ENCODE results near the gene C1QTNF12.

The C1QTNF12 gene

GRCh38 chr1:1225238-1225845 lies 21.2 kb downstream of the C1QTNF12 start:
- Histone ChIP-seq H3K4me1 (peaks cover 12% of the 10 kb centered on the region), H3K9ac (no peak overlapping the region), H4K20me1 (peaks cover 96% of the 10 kb centered on the region), H3K9me3 (no peaks in the 10 kb centered on the region), H3K4me2 (no peak overlapping the region), H3K36me3 (peaks cover 97% of the 10 kb centered on the region), H3K27ac (no peak overlapping the region), H3K27me3 (no peaks in the 10 kb centered on the region), H3K4me3 (no peak overlapping the region)
- TF ChIP-seq Cebpa-rat (IDR thresholded peaks at IDR 0.05), result no peak

- Histone ChIP-seq H3K9me3 (no peaks in the 10 kb centered on the region), H3K27me3 (no peaks in the 10 kb centered on the region), H3K4me2 (no peak overlapping the region), H3K9ac (no peak overlapping the region), H3K36me3 (peaks cover 99% of the 10 kb centered on the region), H3K4me3 (no peak overlapping the region), H3K4me1 (no peaks in the 10 kb centered on the region), H4K20me1 (peaks cover 94% of the 10 kb centered on the region), H3K27ac (no peak overlapping the region)
- no peak for TF ChIP-seq Cebpa-rat (IDR thresholded peaks at IDR 0.05)
Observed at GRCh38 chr1:1223891-1224290, 22.6 kb downstream of the C1QTNF12 start.

- H3K9ac ChIP-seq, result no peak overlapping the region
- H4K20me1 ChIP-seq, result peaks cover 94% of the 10 kb centered on the region
- TF ChIP-seq Cebpa-rat (IDR thresholded peaks at IDR 0.05), result no peak
- H3K4me3 ChIP-seq, result no peak overlapping the region
- H3K4me2 ChIP-seq, result no peak overlapping the region
- H3K27me3 ChIP-seq, result no peaks in the 10 kb centered on the region
- H3K27ac ChIP-seq, result no peak overlapping the region
- H3K9me3 ChIP-seq, result no peaks in the 10 kb centered on the region
- peaks cover 99% of the 10 kb centered on the region for H3K36me3 ChIP-seq
- H3K4me1 ChIP-seq, result no peaks in the 10 kb centered on the region
Observed at GRCh38 chr1:1223321-1223720, 23.2 kb downstream of the C1QTNF12 start.

- Histone ChIP-seq H3K36me3 (peaks cover 99% of the 10 kb centered on the region), H3K27ac (no peak overlapping the region), H3K9me3 (no peaks in the 10 kb centered on the region), H3K4me3 (no peak overlapping the region), H3K27me3 (no peaks in the 10 kb centered on the region), H3K9ac (no peak overlapping the region), H4K20me1 (peaks cover 94% of the 10 kb centered on the region), H3K4me2 (no peak overlapping the region), H3K4me1 (no peaks in the 10 kb centered on the region)
- TF ChIP-seq Cebpa-rat (IDR thresholded peaks at IDR 0.05), result no peak
Observed at GRCh38 chr1:1222575-1223225, 23.8 kb downstream of the C1QTNF12 start.

GRCh38 chr1:1221887-1222574 lies 24.5 kb downstream of the C1QTNF12 start:
- H4K20me1 ChIP-seq, result peaks cover 94% of the 10 kb centered on the region
- peaks cover 99% of the 10 kb centered on the region for H3K36me3 ChIP-seq
- no peaks in the 10 kb centered on the region for H3K27me3 ChIP-seq

GRCh38 chr1:1220197-1220596 lies 26.3 kb downstream of the C1QTNF12 start:
- Histone ChIP-seq H3K4me2 (no peak overlapping the region), H3K9me3 (no peaks in the 10 kb centered on the region), H3K4me1 (peaks cover 20% of the 10 kb centered on the region), H3K9ac (no peak overlapping the region), H3K4me3 (no peak overlapping the region), H3K27me3 (no peaks in the 10 kb centered on the region), H4K20me1 (peaks cover 94% of the 10 kb centered on the region), H3K27ac (no peak overlapping the region), H3K36me3 (peaks cover 99% of the 10 kb centered on the region)
- no peak for TF ChIP-seq Cebpa-rat (IDR thresholded peaks at IDR 0.05)

More at GRCh38 chr1:1221887-1222574, 24.5 kb downstream of the C1QTNF12 start:
- Histone ChIP-seq H3K4me2 (no peak overlapping the region), H3K4me1 (peaks cover 2% of the 10 kb centered on the region; the same call in 1 of the 2 replicates), H3K9ac (no peak overlapping the region), H3K4me3 (no peak overlapping the region), H3K27ac (no peak overlapping the region), H3K9me3 (no peaks in the 10 kb centered on the region)
- TF ChIP-seq Cebpa-rat (IDR thresholded peaks at IDR 0.05), result no peak

- Histone ChIP-seq H3K4me2 (no peak overlapping the region), H3K36me3 (peaks cover 93% of the 10 kb centered on the region), H3K9me3 (no peaks in the 10 kb centered on the region), H3K4me3 (no peak overlapping the region), H3K27ac (no peak overlapping the region), H3K27me3 (no peaks in the 10 kb centered on the region), H4K20me1 (peaks cover 94% of the 10 kb centered on the region), H3K9ac (no peak overlapping the region), H3K4me1 (peaks cover 29% of the 10 kb centered on the region)
- TF ChIP-seq Cebpa-rat (IDR thresholded peaks at IDR 0.05), result no peak
Observed at GRCh38 chr1:1219341-1219740, 27.2 kb downstream of the C1QTNF12 start.

GRCh38 chr1:1218524-1219200 lies 27.9 kb downstream of the C1QTNF12 start:
- no peak overlapping the region for H3K9ac ChIP-seq
- no peak overlapping the region for H3K27ac ChIP-seq
- TF ChIP-seq Cebpa-rat (IDR thresholded peaks at IDR 0.05), result no peak
- H3K4me1 ChIP-seq, result peaks cover 36% of the 10 kb centered on the region
- H3K4me3 ChIP-seq, result no peak overlapping the region
- H4K20me1 ChIP-seq, result peaks cover 94% of the 10 kb centered on the region
- H3K36me3 ChIP-seq, result peaks cover 87% of the 10 kb centered on the region
- no peaks in the 10 kb centered on the region for H3K9me3 ChIP-seq
- H3K27me3 ChIP-seq, result no peaks in the 10 kb centered on the region
- H3K4me2 ChIP-seq, result no peak overlapping the region

- H3K27me3 ChIP-seq, result peaks cover 6% of the 10 kb centered on the region; the same call in 1 of the 2 replicates
- H3K4me2 ChIP-seq, result no peak overlapping the region
- H4K20me1 ChIP-seq, result peaks cover 96% of the 10 kb centered on the region
- no peak for TF ChIP-seq Cebpa-rat (IDR thresholded peaks at IDR 0.05)
- no peak overlapping the region for H3K9ac ChIP-seq
- peaks cover 44% of the 10 kb centered on the region for H3K4me1 ChIP-seq
- H3K36me3 ChIP-seq, result peaks cover 80% of the 10 kb centered on the region
- no peaks in the 10 kb centered on the region for H3K9me3 ChIP-seq
- no peak overlapping the region for H3K4me3 ChIP-seq
- H3K27ac ChIP-seq, result no peak overlapping the region
Observed at GRCh38 chr1:1217621-1218523, 28.6 kb downstream of the C1QTNF12 start.
